ENCODE measurements around the gene USP2.

The USP2 gene

GRCh38 chr11:119340335-119341221 lies 40.9 kb downstream of the USP2 start, which contains the start of gene C1QTNF5:
C1QTNF5 (minus strand) TSS chr11:119340883; CDS start chr11:119340397, 486 bp downstream.
- no peak for FAIRE-seq

DNA sequence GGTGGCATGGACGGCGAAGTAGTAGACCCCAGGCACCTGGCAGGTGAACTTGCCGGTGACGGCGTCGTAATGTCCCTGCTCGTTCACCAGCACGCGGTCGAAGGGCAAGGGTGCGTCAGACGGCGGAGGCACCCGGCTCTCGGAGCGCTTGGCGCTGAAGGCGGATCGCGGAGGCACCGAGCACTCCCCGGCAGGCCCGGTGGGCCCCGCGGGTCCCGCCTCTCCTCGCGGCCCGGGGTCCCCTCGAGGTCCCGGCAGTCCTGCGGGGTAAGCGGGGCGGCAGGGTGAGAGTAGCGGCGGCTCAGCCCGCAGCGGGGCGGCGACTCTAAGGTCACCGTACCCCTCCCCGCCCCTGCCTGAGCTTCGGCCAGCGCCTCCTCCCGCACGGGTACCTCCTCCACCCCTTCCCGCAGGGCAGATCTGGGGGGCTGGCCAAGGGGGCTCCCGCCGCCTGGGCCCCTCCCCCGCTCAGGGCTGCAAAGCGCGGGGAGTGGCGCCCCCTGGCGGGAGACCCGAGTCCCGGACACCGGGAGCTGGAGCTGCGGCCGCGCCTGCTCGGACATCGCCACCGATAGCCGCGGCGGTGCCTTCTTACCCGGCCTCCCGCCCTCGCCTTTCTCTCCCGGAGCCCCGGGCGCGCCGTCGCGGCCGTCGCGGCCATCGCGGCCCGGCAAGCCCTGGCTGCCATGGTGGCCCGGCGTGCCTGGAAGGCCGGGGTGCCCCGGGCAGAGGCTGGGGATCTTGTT lies 41.7 kb downstream of the USP2 start:
- no peak for FAIRE-seq

DNA sequence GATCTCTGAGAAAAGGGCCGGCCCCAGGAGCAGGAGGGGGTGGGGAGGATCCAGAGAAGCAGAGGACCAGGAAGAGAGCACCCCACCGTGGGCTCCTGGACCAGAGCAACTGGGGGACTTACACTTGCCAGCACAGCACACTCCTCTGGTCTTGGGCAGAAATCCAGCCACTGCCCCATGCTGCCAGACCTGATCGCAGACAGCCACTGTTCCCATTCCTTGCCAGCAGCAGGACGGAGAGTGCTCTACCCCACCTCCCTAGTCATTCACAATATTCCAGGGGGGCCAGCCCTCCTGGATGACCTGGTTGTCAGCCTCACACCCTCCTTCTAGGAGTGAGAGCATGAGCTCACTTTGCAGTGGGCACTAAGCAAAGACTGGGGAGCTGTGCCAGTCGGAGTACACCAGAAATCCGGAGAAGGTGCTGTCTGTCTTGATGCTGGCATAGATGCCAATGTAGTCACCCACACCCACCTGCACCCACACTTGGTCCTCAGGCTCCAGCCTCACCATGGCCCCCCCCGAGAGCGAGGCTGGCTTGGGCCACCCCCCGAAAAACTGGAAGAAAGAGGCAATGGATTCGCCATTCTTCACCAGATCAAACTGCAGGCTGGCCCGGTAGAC lies 42.4 kb downstream of the USP2 start:
- FAIRE-seq = no peak

GRCh38 chr11:119338318-119338890 lies 43.1 kb downstream of the USP2 start:
- peak; percentile 55 for FAIRE-seq

GRCh38 chr11:119337581-119338317 lies 43.7 kb downstream of the USP2 start:
- no peak for FAIRE-seq

- FAIRE-seq = no peak
These were observed 44.6 kb downstream of the USP2 start for GRCh38 chr11:119336744-119337469.

DNA sequence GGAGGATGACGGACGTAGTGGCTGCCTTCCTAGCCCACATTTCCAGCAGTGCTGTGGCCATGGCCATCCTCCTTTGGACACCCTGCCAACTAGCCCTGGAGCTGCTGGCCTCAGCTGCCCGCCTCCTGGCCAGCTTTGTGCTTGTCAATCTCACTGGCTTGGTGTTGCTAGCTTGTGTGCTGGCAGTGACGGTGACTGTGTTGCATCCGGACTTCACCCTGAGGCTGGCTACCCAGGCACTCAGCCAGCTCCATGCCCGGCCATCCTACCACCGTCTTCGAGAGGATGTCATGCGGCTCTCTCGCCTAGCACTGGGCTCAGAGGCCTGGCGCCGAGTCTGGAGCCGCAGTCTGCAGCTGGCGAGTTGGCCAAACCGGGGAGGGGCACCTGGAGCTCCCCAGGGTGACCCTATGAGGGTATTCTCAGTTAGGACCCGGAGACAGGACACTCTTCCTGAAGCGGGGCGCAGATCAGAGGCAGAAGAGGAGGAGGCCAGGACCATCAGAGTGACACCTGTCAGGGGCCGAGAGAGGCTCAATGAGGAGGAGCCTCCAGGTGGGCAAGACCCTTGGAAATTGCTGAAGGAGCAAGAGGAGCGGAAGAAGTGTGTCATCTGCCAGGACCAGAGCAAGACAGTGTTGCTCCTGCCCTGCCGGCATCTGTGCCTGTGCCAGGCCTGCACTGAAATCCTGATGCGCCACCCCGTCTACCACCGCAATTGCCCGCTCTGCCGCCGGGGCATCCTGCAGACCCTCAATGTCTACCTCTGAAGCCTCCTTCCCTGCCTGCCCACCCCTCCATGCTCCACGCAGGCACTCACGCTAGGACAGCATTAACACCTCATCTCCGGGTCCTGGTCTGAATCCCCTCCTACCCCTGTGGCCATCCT lies 45.6 kb downstream of the USP2 start:
- no peak for FAIRE-seq

DNA sequence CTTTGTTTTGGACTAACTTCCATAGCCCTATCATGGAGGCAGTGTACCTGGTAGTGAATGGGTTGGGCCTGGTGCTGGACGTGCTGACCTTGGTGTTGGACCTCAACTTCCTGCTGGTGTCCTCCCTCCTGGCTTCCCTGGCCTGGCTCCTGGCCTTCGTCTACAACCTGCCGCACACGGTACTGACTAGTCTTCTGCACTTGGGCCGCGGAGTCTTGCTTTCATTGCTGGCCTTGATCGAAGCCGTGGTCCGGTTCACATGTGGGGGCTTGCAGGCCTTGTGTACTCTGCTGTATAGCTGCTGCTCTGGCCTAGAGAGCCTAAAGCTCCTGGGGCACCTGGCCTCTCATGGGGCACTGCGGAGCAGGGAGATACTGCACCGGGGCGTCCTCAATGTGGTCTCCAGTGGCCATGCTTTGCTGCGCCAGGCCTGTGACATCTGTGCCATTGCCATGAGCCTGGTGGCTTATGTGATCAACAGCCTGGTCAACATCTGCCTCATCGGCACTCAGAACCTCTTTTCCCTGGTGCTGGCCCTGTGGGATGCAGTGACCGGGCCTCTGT lies 46.3 kb downstream of the USP2 start:
- no peak for FAIRE-seq

DNA sequence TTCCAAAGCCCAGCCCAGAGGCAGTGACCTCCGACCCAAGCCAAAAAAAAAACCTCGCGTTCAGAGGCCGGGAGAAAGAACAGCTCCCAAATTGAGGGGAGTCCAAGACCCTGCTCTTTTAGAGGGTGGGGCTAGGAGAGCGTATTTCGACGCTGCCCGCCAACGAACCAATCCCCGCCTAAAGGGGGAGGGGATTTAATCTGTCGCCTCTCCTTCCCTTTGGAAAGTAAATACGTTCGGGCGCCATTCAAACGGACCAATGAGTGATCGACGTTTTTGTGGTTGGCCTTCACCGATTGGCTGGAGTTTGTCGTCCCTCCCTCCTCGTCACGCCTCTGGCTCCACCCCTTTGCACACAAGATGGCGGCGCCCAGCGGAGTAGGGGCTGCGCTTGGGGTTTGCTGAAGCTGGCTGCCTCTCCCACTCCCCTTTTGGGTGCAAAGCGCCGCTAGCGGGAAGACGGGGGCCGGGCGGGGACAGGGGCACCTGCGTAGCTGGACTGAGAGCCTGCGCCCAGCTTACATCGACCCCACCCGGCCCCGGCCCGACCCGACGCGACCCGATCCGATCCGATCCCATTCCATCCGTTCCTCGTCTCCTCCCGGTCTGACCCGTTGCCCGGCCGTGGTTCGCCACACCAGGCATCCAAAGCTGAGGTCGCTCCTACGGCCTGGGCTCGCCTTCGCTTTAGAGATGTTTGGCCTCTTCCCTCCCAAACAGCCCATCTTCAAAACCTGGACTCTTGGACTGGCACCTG lies 47.1 kb downstream of the USP2 start, which contains the start of gene RNF26:
RNF26 (plus strand) TSS at position 354 of the 757 bp plus-strand sequence. CDS start 596 bp downstream, outside the sequence.
- peak; percentile 99 for FAIRE-seq

- FAIRE-seq = no peak
These were observed 49.3 kb downstream of the USP2 start for GRCh38 chr11:119332111-119332765.

GRCh38 chr11:119330237-119330636 lies 51.3 kb downstream of the USP2 start:
- no peak for FAIRE-seq

- no peak for FAIRE-seq
These were observed 52.2 kb downstream of the USP2 start for GRCh38 chr11:119329320-119329719.

DNA sequence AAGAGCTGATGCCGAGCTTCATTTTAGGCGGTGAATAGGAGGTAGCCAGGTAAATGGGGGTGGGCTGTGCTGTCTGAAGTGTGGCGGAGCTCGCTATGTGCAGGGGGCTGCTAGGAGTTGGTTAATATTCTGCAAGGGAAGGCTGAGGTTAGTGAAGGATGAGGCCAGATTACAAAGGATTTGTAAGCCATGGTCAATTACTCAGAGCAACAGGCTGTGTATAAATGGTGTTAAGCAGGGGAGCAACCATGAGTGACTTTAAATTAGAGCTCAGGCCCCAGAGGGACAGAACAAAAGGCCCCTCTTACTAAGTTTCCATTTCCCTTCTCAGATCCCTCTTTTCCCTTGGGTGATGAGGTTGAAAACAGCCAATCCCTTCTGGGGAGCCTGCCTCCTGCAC lies 57.3 kb downstream of the USP2 start:
- FAIRE-seq = no peak

DNA sequence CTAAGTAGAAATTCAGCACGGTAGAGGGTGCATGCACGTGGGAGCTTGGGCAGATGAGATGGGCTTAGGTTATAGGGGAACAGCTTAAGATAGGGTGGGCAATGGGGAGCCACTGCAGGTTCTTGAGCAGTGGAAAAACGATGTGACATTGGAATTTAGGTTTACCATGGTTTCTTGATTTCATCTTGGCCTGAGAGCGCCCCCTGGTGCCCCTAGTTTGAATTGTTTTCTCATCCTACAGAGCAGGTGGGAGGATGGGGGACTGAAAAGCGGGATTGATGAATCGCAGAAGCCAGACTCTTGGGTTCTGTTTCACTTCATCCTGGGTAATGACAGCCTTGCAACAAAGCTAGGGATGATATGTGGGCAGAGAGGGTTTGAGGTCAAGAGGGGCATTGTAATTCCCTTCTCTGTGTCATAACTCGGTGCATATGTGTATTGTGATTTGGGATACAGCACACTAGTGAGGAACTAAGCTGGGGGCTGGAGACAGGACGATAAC lies 57.9 kb downstream of the USP2 start:
- no peak for FAIRE-seq

GRCh38 chr11:119322921-119323531 lies 58.5 kb downstream of the USP2 start:
- FAIRE-seq = no peak

GRCh38 chr11:119322360-119322739 lies 59.1 kb downstream of the USP2 start:
- no peak for FAIRE-seq

GRCh38 chr11:119320776-119321524 lies 60.5 kb downstream of the USP2 start:
- no peak for FAIRE-seq
